Measurements from ENCODE around the gene SSH2. TPM values are rescaled to one million over a fixed set of nuclear protein-coding genes. Genes with fewer than 3 reads are reported as not detected.
A peak's percentile ranks its signal among the peaks of the same experiment; 100 is the strongest.

SSH2 gene
- total and polyA plus RNA-seq, 2 donors (not counting 1 experiment from before 2014, with no cell fraction given): 51.5 to 183 TPM

DNA sequence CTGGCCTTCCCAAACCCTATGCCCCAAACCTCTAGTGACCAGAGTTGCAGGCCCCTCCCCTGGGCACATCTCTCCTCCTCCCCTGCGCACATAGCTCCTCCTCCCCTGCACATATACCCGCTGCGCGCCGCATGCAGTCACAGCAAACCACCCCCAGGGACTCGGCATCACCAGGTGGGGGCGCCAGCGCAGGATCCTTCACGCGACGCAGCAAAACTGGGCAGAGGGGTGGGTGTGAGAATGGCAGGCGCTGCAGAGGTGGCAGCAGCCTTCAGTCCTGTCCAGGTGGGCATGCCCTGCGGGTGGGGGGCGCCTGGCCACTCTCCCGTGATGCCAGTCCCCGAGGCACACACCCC is 312.9 kb downstream of the SSH2 start:
- peak overlapping the region; percentile 100 for H3K4me2 ChIP-seq (replicated peaks; ENCODE audit: low read depth, low read length, poor library complexity, severe bottlenecking)
- peak overlapping the region in 4 of 5 experiments; percentile 37 to 73 (median 53) for H3K4me3 ChIP-seq (ENCODE audit: control extremely low read depth in 1 of 5, extremely low read depth in 1 of 5, insufficient read depth in 1 of 5, low read depth in 2 of 5, low read length in 4 of 5)
- H3K27me3 Mint-ChIP-seq: peaks cover 5% of the 10 kb centered on the region
- intact Hi-C loops (cut with micrococcal nuclease): loop anchor here (5.0 to 10.0 kb wide), 2 partner anchors 145 to 322 kb away; partner anchors contain the start of gene NUFIP2
- peak overlapping the region; percentile 90 for H3K4me3 Mint-ChIP-seq
- peak overlapping the region; percentile 64 for H3K27ac Mint-ChIP-seq
- ATAC-seq (ENCODE audit: low read depth) (peak; percentile 71), DNase-seq (peak; percentile 90)
- H2AFZ ChIP-seq (ENCODE audit: insufficient read depth, low read depth, low read length, poor library complexity, severe bottlenecking): peak overlapping the region; percentile 88
- TF ChIP-seq EZH2 (IDR thresholded peaks at IDR 0.05; ENCODE audit: borderline replicate concordance, insufficient read depth, low read depth, low read length, poor library complexity, severe bottlenecking): no peak
- TF ChIP-seq, protein P1, sequence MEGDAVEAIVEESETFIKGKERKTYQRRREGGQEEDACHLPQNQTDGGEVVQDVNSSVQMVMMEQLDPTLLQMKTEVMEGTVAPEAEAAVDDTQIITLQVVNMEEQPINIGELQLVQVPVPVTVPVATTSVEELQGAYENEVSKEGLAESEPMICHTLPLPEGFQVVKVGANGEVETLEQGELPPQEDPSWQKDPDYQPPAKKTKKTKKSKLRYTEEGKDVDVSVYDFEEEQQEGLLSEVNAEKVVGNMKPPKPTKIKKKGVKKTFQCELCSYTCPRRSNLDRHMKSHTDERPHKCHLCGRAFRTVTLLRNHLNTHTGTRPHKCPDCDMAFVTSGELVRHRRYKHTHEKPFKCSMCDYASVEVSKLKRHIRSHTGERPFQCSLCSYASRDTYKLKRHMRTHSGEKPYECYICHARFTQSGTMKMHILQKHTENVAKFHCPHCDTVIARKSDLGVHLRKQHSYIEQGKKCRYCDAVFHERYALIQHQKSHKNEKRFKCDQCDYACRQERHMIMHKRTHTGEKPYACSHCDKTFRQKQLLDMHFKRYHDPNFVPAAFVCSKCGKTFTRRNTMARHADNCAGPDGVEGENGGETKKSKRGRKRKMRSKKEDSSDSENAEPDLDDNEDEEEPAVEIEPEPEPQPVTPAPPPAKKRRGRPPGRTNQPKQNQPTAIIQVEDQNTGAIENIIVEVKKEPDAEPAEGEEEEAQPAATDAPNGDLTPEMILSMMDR (IDR thresholded peaks at IDR 0.05): peak; percentile 76
- H3K27me3 ChIP-seq (replicated peaks in 1 of 4; ENCODE audit: control extremely low read depth in 1 of 4, control insufficient read depth in 3 of 4, insufficient read depth in 4 of 4, low read length in 3 of 4): peaks cover 0 to 40% (median 12%) of the 10 kb centered on the region in 4 experiments
- WGBS (ENCODE audit: insufficient coverage): 2% methylated on average over 16 of the region's 16 CpGs
- CTCF ChIA-PET: interaction anchor here (0.7 to 15.4 kb wide), 37 partner anchors 8 to 476 kb away, joined by 3 to 336 read pairs (median 6); partner anchors contain the start of genes ABHD15, ANKRD13B, GIT1 and NUFIP2
- POLR2A ChIA-PET: interaction anchor here (0.5 to 1.6 kb wide), 9 partner anchors 25 to 972 kb away, joined by 3 to 12 read pairs (median 3); partner anchors contain the start of genes BLTP2 and SSH2
- H3K27ac ChIP-seq (ENCODE audit: low read length in 2 of 2): no peak overlapping the region
- H3K9ac ChIP-seq (ENCODE audit: low read length): peak overlapping the region; percentile 68
- peaks cover 6% of the 10 kb centered on the region for H3K79me2 ChIP-seq (ENCODE audit: control insufficient read depth, insufficient read depth, low read length)
- no peaks in the 10 kb centered on the region for H3K9me3 ChIP-seq (ENCODE audit: control extremely low read depth in 1 of 3, control insufficient read depth in 2 of 3, insufficient read depth in 1 of 3, low read length in 2 of 3)
- peaks cover 56 to 61% of the 10 kb centered on the region in 2 donors for H3K4me1 ChIP-seq (ENCODE audit: control insufficient read depth in 2 of 2, insufficient read depth in 2 of 2, low read length in 2 of 2)
- peaks cover 47% of the 10 kb centered on the region for H3K4me1 Mint-ChIP-seq
- H3K36me3 ChIP-seq (replicated peaks in 1 of 2; ENCODE audit: control extremely low read depth in 1 of 2, control insufficient read depth in 1 of 2, extremely low read depth in 1 of 2, insufficient read depth in 2 of 2, low read length in 1 of 2): no peaks in the 10 kb centered on the region
- H3K9me3 Mint-ChIP-seq (ENCODE audit: insufficient read depth): no peaks in the 10 kb centered on the region
- H4K20me1 ChIP-seq (ENCODE audit: control insufficient read depth, insufficient read depth, low read length, poor library complexity, severe bottlenecking): peaks cover 41% of the 10 kb centered on the region

Data from B cell (primary cell).